ENCODE results near the gene SLAIN1.

The SLAIN1 gene

DNA sequence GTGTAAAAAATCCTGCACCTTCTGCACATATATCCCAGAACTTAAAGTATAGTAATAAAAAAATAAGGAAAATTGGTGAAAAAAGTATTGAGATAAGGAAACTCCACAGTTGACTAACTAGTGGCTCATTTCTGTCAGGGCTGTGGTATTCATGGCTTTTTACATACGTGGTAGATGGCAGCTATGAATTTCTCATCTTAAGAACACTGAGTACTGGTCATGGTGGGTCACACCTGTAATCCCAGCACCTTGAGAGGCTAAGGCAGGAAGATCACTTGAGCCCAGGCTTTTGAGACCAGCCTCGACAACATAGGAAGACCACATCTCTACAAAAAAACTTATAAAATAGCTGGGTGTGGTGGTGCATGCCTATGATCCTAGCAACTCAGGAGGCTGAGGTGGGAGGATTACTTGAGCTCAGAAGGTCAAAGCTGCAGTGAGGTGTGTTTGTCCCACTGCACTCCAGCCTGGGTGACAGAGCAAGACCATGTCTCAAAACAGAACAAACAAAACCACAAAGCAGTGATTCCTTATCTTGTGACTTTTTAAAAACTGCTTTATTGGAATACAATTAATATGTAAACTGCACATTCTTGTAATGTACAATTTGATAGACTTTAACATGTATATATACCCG is 16.8 kb downstream of the SLAIN1 start:
- DNase-seq (ENCODE audit: low read depth), result no peak

DNA sequence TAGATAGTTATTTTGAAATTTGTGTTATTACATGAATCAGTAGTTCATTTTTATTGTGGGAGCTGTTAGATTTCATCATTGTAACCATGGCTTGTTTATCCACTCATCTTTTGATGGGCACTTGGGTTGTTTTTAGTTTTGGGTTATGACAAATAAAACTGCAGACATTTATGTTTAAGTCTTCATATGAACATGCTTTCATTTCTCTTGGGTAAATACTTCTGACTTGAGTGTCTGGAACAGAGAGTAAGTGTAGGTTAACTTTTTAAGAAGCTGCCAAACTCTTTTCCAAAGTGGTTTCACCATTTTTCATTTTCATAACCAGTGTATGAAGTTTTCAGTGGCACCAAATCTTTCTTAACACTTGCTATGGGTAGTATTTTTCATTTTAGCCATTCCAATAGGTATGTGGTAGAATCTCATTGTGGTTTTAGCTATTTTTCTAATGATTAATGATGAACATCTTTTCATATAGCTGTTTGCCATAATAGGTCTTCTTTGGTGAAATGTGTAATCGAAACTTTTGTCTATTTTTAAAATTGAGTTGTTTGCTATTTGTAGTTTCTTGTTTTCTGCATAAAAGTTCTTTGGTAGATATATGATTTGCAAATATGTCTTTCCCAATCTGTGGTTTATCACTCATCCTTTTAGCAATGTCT is 17.9 kb downstream of the SLAIN1 start:
- DNase-seq (ENCODE audit: low read depth), result no peak

DNA sequence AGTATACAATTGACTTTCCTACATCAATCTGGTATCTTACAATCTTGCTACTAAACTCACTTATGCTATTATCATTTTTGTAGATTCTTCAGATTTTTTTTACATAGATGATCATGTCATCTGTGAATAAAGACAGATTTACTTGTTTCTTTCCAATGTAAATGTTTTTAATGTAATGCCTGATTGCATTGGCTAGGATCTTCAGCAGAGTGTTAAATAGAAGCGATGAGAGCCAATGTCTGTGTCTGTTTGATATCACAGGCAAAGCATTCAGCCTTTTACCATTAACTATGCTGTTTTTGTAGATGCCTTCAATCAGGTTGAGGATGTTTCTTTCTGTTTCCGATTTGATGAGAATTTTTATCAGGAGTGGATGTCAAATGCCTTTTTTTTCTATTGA is 19.2 kb downstream of the SLAIN1 start:
- no peak for DNase-seq (ENCODE audit: low read depth)

DNA sequence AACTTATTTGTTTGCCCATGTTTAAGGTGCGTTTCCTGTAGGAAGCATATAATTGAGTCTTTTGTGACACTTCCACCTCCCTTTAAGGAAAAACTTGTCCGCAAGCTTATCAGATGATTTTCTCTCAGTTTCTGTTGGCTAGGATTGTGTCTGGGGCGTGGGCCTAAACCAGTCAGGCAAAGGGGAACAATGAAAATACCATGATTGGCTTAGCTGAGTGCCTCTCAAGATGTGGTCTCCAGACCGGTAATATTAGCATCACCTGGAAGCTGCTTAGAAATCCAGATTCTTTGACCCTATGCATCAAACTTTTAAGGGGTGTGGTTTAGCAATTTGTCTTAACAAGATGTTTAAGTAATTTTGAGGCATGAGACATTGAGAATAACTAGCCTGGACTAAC is 20.0 kb downstream of the SLAIN1 start:
- DNase-seq (ENCODE audit: low read depth), result no peak

DNA sequence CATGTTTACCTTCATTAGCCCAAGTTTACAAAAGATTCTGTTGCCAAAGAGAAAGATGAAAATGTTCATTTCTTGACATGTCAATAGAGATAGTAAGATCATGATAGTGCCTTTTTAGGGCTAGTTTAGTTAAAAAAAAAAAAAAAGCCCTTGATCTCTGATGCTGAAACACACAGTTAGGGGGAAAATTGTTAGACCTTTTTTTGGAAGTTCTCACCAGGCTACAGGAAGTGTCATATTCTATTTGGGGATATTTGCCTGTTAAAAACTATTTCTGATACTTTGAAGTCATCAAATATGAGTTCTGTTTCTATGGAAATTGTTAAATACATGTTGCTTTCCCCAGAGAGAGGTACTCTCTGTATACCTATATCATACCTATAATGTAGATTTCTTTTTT is 21.6 kb downstream of the SLAIN1 start:
- no peak for DNase-seq (ENCODE audit: low read depth)

DNA sequence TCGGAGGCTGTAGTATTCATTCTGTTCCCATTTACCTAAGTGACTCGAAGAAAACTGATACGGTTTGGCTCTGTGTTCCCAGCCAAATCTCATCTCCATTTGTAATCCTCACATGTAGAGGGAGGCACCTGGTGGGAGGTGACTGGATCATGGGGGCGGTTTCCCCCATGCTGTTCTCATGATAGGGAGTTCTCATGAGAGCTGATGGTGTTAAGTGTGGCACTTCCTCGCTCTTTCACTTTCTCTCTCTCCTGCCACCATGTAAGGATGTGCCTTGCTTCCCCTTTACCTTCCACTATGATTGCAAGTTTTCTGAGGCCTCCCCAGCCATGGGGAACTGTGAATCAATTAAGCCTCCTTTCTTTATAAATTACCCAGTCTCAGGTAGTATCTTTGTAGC is 23.5 kb downstream of the SLAIN1 start:
- no peak for DNase-seq (ENCODE audit: low read depth)

DNA sequence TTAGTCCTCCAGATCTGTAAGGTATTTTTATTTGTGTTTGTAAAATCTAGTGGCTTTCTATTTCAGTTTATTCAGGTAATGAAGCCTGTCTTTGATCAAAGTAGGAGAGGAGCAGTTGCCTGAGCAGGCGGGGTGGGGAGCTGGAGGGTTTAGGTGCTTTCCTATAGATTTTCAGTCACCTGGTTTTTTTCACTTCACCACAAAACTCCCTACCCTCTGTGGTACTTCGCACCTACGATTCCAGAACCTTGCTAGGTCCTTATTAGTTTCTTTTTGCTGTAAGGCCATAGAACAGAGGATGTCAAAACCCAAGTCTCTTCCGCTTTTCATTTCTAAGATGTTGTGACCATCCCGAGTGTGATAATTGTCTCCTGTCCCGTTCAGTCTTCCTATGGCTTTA is 26.6 kb downstream of the SLAIN1 start:
- DNase-seq (ENCODE audit: low read depth), result no peak

DNA sequence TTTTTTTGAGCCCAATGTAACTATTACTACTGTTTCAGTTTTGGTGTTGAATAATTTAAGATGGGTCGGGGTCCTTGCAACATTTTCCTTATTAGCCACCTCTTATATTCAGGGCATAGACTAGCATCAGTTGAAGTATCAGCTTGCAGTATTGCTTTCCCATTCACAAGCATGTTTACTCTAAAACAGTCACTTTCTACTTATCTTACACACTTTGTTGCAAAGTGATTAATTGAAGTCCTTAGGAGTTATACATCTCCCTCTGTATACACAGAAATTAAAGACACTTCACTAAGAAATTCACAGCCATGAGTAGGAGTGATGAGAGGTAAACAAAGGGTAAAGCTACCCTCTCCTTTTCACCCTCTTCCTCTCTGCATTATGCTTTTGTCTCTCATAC is 27.6 kb downstream of the SLAIN1 start:
- DNase-seq (ENCODE audit: low read depth), result no peak

DNA sequence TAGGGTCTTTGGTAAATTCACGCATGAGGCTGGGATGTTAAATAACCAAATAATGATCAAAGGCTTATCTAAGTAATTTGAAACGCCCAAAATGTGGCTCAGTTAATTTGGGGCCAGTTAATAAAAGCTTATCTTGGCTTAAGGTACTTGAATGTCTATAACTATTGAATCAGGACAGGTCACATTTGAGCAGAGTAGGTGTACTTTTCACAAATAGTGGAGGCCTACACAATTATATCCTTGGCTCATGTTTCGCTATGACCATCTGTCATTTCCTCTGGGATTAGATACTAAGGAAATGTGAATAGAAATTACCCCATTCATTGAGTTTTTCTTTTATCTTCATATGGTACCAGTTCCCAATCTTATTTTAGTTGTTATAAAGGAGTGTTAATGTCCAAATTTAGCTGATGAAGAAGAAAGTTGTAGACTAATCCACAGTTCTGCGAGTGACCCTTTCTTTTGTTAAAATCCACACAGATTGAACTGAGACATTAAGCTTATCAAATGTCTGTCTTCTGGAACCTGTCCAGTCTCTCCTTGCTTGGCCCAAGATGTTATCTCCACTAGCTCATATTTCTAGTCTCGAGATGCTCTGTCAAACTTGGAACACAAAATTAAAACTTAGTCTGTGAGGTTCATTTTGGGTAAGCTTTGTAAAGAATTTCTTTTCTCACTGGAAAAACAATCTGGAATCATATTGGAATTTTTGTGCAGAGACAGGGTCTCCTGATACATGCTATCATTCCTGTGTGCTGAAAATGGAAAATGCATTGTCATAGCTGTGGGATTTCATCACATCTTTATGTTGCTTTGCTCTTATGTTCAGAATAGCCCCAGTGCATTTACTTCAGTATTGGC is 31.0 kb downstream of the SLAIN1 start:
- DNase-seq (ENCODE audit: low read depth), result no peak

DNA sequence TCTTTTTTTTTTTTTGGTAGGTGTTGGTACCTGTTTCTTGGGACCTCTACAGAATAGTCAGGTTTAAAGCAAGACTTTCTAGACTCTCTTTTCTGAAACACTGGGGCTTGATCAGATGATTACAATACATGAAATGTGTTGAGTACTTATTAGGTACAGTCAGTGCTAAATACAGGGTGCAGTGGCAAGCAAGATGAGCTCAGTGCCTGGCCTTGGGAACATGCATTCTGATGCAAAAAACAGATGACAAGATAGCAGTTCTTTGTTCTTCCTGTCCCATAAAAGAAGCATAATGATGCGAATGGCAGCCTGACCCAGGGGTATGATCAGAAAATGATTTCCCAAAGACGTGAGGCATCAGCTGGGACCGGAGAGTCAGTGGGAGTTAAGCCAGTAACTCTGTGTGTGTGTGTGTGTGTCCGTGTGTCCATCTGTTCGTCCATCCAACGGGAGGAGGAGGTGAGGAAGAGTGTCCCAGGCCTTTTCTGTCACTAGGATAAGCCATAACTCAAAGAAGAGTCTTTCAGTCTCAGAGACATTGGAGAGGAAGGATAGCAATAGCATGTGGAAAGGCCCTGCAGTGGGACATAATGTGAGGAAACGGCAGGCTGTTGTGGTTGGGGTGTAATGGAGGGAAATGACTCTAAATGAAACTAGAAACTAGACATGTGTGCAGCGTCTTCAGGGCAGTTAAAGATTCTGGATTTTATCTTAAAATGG is 32.2 kb downstream of the SLAIN1 start:
- no peak for DNase-seq (ENCODE audit: low read depth)

DNA sequence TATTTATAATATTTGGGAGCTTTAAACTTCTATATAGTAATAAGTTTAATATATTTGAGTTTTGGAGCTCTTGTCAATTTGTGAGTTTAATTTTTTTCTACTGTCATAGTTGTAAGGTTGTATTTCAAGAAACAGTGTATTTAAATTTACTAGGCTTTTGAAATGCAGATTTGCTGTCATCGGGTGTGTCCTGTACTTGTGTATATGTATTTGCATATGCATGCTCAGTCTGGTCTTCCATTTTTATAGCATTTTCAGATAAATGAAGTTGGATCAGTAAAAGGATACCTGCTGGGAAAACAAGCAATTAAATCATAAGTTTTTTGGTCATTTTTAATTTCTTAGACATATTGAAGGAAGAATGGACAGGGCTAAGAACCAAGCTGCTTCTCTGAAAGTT is 33.1 kb downstream of the SLAIN1 start:
- DNase-seq (ENCODE audit: low read depth), result no peak

DNA sequence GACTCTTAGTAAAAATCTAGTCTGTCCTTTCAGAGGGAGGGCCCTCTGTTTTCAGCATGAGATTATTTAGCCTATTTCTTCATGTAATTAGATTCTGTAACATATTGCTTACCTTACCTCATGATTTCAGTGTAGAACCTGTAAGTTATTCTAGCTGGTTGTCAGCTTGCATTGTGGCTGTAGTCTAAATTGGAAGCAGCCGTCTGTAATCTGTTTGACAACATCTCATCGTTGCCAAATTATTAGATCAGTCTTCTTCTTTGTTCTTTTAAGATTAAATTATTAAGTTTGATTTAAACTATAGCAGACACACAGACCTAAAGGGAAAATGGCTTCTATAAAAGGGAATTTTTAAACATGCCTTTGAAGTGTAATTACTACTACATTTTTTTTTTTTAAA is 34.8 kb downstream of the SLAIN1 start:
- no peak for DNase-seq (ENCODE audit: low read depth)

DNA sequence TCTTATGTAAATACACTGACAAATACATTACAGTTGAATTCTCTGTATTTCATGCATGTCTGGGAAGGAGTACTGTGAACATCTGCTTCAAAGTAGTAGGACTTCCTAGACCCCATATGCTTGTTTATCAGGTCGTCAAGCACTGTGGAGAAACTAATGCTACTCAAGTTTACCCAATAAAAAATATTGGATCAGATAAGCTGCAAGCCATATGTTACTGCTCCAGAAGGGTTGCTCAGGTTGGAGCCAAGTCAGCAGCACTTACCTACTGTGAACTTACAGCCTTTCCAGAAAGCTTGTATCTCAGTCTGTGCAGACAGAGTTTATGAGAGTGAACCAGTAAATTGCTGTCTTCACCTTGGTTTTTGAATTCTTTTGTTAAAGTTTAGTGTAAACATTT is 36.2 kb downstream of the SLAIN1 start:
- DNase-seq (ENCODE audit: low read depth), result no peak

DNA sequence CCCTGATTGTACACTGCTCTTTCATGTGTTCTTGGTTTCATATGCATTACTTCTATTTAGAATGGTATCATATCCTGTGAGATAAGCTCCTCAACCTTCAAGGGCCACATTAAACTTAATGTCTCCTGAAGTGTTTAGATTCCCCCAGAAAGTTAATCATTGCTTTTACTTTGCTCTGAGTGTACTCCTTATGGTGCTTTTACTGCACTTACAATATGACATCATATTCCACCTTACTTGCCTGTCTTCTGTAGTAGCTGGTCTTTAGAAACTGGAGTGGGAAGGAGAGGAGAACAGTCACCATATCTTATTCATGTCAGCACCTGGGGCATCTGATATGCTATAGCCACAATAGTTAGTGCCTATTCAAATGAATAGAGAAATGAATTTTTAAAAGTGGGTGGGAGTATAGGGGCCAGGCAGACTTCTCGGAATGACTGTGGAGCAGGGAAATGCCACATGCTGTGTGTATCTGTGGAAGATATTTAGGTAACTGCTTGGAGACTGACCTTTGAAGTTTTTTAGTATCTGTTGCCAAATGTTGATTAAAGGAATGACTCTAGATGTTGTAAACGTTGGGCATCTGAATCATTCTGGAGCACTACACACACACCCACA is 40.2 kb downstream of the SLAIN1 start:
- DNase-seq (ENCODE audit: low read depth), result no peak

DNA sequence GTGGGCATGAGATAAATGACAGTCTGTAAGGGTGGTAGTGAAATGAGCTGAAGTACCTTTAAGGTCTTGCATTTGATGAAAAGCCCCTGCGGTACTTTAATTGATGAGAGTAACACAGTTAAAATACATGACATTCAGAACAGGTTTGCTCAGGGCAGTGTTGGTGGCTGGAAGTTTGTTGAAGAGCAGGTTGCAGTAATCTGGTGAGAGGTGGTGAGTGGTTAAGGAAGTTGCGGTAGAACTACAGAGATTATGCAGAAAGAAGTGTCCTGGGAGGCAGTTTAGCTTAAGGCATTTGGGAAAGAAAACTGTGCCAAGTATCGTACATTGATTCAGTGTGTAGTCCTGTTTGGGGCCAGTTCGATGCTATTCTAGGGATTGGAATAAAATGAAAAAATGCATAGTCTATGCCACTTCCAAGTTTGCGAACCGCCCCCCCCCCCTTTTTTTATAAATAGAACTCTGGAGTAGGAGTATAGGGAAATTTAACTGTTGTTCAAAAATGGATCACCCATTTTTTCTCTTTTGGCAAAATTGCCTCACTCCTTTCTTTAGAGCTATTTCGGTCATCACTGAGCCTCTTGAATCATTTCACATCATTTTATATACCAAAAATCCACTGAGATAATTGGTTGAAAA is 42.7 kb downstream of the SLAIN1 start:
- DNase-seq (ENCODE audit: low read depth), result no peak

DNA sequence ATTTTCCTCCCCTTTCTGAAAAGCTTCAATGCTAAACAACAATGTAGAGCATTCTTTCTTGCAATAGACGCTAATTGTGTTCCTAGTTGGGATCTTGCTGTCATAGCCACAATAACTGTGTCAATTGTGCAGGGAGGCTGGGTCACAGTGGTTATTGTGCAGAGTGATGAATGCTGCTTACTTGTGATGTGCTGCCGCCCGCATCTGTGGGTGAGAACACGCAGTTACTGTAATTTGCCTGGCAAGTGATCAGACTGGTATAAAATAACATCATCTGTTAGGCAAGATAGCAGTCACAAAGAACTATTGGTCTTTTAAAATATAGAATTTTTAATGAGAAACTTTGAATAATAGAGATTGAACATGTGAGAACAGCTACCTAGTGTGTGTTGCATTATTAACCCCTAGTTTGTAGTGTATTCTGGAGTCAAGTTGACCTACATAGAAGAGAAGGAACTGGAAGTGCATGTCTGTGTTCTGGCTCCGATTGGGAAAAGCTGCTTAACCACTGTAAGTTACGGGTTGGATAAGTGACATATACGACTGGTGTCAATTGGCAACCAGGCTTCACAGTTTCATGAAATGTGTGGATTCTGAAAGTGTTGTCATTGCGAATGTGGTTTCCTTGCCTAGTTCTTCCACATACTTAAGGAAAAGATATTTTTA is 43.6 kb downstream of the SLAIN1 start:
- no peak for DNase-seq (ENCODE audit: low read depth)

DNA sequence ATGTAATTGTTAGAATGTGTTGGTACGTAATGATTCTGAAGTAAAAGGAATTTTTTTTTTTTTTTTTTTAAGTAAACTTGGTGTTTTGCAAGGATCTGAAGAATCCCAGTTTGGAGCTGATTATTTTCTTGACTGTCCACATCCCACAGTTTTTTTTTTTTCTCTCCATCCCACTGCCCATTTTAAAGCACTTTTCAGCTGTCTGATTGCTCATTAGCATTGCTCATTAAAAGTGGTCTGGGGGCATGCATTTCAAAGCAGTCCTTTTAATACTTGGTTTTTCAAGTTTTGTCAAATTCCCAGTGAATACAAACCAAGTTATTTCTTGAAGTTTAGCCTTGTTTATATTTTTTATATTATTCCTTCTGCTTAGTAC is 44.1 kb downstream of the SLAIN1 start:
- DNase-seq (ENCODE audit: low read depth), result no peak

DNA sequence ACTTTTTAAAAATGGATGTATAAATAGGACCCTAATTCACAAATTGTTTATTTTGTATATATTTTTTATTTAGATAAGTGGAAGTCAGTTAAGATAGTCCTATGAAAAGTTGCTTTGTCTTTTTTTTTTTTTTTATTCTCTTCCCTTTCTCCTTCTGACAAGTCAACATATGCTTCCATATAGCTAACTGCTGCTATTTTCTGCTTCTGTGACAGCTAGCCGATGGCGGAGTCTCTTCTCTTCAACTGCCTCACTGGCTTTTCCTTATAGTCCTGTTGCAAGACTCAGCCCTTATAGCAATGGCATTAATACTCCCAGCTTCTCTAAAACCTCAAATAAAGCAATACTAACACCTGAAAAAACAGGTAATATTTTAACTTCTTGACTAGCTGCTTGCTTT is 45.3 kb downstream of the SLAIN1 start:
- no peak for DNase-seq (ENCODE audit: low read depth)

DNA sequence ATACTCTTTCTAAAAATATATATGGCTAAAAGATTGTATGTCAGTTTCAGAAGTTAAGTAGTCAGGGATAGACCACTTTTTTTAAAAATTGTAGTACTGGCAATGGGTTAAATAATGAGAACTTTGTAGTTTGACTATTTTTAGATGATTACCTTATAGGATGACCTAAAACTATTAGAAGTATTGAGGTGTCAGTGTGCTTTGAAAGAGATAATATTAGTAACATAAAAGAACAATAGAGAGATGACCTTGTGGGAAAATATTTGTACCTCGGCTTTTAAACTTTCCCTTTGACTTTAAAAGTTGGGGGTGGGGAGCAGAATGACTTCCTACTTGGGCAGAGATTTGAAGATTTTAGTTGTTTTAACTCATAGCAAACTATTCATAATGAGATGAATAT is 48.3 kb downstream of the SLAIN1 start:
- DNase-seq (ENCODE audit: low read depth), result no peak

DNA sequence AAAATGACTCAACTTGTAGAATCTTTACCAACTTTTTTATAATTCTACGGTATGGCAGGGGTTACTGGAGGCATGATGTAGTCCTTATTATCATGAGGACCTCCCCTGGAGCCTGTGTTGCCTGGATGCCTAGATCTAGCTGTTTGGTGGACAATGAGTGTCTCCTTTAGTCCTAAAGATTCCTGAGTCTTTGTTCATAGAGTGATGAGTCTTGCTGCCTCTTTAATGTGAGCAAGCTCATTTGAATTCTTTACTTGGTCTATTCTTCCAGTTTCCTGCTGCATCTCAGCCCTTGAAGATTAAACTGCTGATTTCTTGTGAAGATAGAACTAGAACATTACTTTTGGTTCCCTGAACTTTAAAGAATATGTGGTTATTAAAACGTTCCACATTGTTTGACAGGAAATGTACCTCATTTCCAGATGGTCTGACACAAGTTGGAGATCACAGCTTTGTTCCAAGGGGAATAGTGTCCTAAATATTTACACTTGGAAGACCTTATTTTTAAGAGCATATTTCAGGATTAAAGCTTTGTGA is 51.9 kb downstream of the SLAIN1 start:
- DNase-seq (ENCODE audit: low read depth), result no peak

Data from stimulated activated CD8-positive, alpha-beta memory T cell treated with anti-CD3 and anti-CD28 coated beads, Interleukin-12 subunit alpha, Interleukin-12 subunit beta, amount 100 ng/mL, for 4 hours (primary cell).